ENCODE measurements around the gene C17orf67.

GRCh38 chr17:56849131-56849530 is 15.4 kb upstream of the C17orf67 start:
- TF ChIP-seq CTCF (conservative IDR thresholded peaks at IDR 0.05; ENCODE audit: low read depth in 2 of 2) = no peak
- TF ChIP-seq ZNF114 (CRISPR knock-in tag; IDR thresholded peaks at IDR 0.05) = no peak
- TF ChIP-seq EZH2 (IDR thresholded peaks at IDR 0.05; ENCODE audit: low read depth, unreplicated experiment) = no peak

Measured in GM23338 (cell line).